Inferior parietal cortex (tissue), 1 donor: ENCODE measurements around the gene ERFL.
"Not testable (repeated sequence)": the region's sequence is repeated elsewhere in the genome, so short reads cannot be mapped to it uniquely, and the experiment has no call there.

Experiments used
- DNase-seq: peaks from one replicate; pipeline ENCODE4 v3.0.0-alpha.2; 2016; ENCODE audit errors: extremely low spot score

ERFL gene

DNA sequence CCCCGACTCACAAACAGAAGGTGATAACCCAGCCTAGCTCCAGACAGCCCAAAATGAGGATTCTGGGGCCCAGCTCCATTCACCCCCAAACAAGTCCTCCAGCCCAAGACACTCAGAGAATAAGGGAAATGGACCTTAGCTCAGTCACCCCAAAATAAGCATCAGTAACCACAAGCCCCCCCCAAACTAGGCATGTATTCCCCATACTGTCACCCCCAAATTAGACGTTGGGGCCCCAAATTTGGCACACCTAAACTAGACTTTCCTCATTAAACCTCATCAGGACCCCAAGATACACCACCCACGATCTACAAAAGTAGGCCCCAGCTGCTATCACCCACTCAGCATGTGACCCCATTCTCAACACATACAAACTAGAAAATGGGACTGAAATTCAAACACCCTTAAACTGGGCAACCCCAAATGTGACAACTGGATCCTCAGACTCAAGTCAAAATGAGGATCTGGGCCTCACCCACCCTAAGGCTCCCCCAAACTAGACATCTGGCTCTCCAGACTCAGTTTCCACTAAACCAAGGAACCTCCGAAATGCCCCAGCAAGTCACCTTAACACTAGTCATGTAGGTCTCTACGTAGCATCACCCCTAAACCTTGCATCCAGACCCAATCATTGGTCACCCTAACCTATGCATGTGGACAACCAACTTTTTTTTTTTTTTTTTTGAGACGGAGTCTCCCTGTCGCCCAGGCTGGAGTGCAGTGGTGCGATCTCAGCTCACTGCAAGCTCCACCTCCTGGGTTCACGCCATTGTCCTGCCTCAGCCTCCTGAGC, 13.4 kb upstream of the ERFL start:
- no peak for DNase-seq

- DNase-seq, result no peak
Observed at GRCh38 chr19:41940731-41941409, 12.6 kb upstream of the ERFL start.

DNA sequence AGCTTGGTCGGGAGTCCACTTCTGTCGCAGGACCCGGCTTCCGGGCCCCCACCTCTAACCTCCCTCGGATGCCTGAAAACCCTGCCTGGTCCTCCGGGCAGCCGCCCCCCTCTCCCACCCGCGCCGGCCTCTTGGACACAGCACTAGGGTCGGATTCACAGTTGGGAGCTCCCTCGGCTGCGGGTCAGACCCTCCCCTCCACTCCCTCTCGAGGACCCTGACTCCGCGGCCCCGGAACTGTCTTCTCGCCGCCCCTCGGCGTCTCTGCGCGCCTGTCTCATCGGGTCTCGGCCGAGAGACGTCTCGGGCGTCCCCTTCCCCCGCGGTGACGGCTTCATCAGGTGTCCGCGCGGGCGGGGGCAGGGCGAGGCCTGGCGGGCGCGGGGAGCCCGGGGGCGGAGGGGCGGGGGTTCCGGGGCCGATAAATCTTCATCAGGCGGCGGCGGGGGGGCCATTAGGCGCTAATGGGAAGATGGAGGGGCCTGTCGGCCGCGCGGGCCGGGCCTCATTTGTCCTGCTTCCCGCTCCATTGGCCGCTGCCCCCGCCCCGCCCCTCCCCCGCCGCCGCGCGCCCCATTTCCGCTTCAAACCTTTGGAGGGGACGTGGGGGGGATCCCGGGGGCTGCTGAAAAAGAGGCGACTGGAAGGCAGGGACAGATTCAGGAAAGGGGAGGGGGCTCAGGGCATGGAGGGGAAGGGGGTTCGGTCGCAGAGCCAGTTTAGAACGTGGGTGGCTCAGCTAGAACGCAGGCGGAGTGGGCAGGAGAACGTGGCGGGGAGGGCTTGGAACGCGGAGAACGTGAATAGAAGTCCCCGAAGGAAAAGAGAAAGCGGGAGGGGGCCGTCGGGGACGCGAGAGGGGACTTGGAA, 11.8 kb upstream of the ERFL start:
- DNase-seq, result no peak

DNA sequence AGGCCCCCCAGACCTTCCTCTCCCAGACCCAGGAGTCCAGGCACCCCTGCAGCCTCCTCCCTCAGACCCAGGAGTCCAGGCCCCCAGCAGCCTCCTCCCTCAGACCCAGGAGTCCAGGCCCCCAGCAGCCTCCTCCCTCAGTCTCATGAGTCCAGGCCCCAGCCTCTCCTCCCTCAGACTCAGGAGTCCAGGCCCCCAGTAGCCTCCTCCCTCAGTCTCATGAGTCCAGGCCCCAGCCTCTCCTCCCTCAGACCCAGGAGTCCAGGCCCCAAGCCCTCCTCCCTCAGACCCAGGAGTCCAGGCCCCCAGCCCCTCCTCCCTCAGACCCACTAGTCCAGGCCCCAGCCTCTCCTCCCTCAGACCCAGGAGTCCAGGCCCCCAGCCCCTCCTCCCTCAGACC, 11.0 kb upstream of the ERFL start:
- not testable (repeated sequence) for DNase-seq

DNA sequence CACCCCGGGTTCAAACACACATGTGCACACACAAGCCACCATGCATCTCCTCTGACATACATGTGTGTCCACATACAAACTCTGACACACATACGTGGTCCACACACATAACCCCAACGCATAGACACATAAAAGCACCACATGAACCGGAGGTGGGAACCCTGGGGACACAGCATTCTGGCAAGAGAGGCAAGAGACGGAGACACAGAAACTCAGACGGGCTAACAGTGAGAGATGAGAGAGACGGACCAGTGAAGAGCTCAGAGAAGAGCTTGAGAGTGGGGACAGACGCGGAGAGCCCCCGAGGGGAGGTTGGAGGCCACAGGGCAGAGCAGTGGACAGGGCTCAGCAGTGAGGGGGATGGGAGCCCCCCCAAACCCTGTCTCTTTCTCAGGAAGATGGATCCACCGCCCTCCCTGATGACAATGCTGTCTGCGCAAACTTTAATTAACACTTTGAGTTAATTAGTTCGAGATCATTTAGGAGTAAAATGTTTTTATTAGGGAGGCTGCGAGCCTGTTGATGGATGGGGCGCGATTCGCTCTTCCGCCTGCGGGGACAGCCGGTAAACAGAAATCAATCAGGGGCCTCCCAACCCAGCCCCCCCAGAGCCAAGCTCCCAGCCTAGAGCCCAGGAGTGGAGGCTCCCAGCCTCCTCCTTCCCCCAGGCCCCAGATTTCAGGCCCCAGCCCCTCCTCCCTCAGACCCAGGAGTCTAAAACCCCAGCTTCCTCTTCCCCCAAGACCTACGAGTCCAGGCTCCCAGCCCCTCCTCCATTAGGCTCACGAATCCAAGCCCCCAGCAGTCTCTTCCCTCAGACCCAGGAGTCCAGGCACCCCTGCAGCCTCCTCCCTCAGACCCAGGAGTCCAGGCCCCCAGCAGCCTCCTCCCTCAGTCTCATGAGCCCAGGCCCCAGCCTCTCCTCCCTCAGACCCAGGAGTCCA, 9.5 kb upstream of the ERFL start:
- no peak for DNase-seq

DNA sequence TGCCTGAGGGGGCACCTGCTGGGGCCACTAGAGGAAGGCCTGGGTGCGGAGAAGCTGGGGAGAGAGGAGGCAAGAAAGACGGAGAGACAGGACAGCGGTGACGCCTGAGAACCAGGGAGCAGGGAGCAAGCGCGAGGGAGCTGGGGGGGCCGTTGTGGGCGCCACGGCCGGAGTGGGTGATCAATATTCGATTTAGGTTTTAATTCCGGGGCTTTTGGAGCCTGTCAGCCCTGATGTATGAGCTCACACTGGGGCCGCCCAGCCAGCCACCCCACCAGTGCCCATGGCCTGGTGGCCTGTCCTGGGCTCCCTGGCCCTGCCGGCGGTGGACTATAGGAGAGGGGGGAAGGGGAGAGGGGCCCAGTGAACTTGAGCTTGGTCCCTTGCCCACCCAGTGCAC, 8.7 kb upstream of the ERFL start:
- DNase-seq, result no peak

GRCh38 chr19:41936416-41936850, 8.2 kb upstream of the ERFL start:
- no peak for DNase-seq

- DNase-seq, result no peak
Observed at GRCh38 chr19:41935760-41936415, 7.6 kb upstream of the ERFL start.

- DNase-seq, result peak; percentile 59
Observed at GRCh38 chr19:41934849-41935374, 6.7 kb upstream of the ERFL start.

- no peak for DNase-seq
Observed at GRCh38 chr19:41933693-41934426, 5.6 kb upstream of the ERFL start.

DNA sequence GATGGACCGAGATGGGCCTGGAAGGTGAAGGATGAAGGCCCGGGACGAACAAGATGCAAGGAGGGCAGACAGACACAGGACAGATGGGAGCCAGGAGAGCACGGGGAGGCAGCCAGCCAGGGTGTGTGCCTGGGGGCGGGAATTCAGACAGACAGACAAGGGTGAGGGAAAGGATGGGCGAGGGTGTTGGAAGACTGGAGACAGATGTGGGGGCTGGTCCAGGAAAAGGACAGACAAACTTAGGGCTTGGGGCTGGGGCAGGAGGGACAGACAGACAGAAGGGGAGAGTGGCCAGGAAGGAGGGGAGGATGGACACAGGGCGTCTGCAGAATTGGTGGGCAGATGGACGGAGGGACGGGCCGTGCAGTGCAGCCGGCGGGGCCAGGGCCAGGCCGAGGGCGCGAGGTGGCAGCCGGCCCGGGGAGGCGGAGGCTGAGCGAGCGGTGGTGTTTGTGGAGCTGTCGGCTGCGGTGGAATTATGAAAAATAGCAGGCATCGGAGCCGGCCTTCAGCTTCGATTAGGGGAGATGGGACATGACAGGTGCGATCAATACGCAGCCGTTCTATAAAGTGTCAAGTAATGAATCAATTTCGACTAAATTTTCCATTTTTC, 4.6 kb upstream of the ERFL start:
- DNase-seq, result no peak

GRCh38 chr19:41932259-41932719, 4.0 kb upstream of the ERFL start:
- no peak for DNase-seq

- no peak for DNase-seq
Observed at GRCh38 chr19:41930926-41931592, 2.8 kb upstream of the ERFL start.

- DNase-seq, result peak; percentile 13
Observed at GRCh38 chr19:41930322-41930722, 2.1 kb upstream of the ERFL start.

DNA sequence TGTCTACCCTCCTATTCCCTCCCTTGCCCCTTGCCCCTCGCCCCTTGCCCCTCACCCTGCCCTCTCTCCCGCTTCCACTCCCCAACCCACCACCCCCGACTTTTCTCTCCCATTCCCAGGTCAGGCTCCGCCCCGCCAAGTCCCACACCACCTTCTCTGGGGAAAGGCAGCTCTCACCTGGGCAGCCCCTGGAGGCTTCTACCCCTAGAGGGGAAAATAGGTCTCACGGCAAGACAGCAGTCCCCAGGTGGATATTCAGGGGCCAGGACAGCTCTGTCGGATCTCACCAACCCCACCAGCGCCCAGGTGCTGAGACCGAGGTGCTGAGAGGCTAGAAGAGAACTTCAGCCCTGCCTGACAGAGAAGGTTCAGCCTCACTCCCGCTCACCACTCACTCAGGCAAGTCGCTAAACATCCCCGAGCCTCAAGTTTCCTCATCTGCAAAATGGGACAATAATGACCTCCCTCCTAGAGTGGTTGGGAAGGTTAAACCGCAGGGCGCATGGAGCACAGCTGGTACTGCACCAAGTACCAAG, 1.4 kb upstream of the ERFL start:
- DNase-seq, result no peak

DNA sequence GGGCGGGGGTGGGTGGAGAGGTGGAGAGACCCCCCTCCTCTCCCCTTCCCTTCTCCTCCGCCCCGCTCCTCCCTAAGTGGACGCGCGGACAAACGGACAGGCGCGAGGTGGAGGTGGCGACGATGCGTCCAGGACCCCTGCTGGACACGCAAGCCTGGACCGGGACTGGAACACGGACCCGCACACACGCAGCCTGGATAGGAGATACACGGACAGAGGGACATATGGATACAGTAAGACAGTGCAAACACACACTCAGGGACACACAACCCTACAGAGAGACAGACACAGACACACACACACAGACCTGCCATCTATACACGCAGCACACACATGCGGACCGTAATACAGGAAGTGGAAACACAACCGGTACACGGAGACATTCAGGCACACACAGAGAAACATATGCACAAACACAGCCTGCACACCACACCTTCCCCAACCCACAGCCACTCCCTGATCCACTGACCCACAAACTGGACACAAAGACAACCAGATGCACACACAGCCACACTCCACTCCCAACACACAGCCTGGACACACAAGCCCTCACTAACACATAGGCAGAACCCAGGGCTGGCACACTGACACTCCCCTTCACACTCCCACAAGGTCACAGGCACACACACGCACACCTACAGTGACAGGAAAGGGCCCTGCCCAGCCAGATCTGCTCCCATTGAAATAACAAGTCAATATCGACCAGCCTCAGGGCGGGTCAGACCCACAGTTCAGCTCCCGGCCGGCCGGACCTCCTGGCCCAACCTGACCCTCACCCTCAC, 696 bp upstream of the ERFL start:
- DNase-seq, result no peak

GRCh38 chr19:41927497-41928192, 604 bp downstream of the ERFL start:
- no peak for DNase-seq
